GM18520 (cell line): ENCODE results near the gene RGL1.

ENCODE experiments used
- ATAC-seq: cut with Tn5 transposase; IDR thresholded peaks from one replicate; pipeline ENCODE4 v1.9.1; 2021; ENCODE audit not compliant: unreplicated experiment

The RGL1 gene

DNA sequence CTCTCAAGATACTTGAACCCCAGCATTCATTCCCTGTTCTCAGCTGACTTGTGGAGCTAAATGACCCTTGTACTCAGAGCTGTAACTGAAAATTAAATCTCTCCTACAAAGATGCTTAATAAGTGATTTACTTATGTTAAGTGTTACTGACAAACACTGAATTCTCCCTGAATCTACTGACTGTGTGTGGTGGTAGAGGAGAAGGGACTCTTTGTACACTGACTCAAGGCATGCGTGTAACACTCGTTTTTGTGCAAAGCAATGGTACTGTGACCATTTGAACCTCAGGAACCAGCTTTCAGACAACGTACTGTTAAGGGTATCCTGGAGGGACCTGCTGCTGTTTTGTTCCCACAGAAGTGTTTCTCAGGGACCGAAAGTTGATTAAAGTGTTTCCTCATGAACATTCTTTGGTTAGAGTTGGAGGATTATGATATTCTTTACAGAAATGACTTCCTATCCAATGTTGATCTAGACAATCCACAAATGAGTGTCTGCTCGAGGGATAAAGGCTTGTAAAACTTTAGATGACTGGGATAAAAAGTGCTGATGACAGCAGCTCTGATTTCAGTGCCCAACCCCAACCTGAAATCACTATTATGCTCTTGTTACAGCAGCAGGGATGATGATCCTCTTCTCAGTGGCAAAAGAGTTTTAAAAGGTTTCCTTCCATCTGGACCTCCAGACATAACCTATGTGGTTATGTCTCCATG, 12.8 kb downstream of the RGL1 start:
- no peak for ATAC-seq

GRCh38 chr1:183819059-183819458, 14.1 kb downstream of the RGL1 start:
- ATAC-seq: no peak

- ATAC-seq: no peak
Observed at GRCh38 chr1:183821309-183821888, 16.5 kb downstream of the RGL1 start.

DNA sequence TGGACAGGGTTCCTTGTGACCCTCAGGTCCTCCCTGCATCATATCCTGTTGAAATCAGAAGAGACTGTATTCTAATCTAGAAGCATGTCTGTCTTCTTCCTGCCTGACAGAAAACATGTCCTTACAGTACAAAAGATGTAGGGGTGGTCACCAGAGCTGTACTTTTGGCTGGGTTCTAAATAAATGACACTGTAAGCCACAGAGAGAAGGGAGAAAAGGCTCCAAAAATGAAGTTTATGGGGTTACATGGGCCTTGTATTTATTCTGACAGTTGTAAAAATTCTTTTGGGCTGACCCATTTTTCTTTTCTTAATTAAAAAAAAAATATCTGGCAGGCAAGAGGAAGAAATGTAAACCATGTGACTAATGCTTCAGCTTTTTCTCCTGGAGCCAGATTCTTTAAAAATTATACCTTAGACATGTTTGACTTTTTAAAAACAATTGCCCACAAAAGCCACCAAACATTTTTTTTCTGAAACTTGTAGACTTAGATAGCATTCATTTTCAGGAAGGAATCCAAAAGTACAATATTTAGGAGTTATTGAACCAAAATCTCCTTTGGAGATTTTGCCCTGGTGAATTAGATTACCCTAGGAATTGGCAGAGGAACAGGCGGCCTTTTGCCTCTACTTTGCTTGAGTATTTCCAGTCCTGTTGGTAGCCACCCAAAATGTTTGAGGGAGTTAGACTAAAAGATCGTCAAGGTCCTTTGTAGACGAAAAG, 17.1 kb downstream of the RGL1 start:
- no peak for ATAC-seq

DNA sequence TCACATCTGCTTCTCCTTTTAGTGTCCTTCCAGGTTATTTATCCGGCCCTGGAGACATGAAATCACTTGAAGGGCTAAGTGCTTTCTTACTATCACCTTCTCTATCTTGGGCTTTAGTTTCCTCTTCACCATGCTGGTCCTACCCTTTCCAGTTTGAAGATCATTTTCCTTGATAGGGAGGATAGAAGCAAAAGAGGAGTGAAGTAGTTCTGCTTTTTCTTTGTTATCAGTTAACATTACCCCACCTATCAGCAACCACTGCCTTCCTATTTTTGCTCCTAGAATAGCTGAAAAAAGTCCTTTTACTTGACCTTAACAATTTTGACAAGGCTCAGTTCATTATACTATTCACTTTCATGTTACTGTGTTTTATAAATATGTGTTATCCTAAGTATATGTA, 19.4 kb downstream of the RGL1 start:
- no peak for ATAC-seq

DNA sequence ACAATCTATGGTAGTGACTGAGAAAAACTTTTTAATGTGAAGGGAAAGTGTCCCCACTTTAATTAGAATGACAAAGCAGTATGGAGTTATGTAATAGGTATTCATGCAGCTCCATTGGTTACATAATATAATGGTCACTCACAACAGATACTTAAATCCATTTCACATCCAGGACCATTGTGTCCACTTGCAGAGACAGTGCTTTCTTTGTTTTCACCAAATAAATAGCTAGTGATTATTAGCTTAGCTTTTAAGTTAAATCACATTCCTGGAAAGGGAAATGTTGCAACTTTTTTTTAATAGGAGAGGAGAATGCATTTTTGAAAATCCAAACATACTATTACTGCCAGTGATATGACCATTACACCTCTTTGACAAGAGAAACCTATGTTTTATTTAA, 22.9 kb downstream of the RGL1 start:
- ATAC-seq: no peak

GRCh38 chr1:183830389-183830788, 25.5 kb downstream of the RGL1 start:
- no peak for ATAC-seq

DNA sequence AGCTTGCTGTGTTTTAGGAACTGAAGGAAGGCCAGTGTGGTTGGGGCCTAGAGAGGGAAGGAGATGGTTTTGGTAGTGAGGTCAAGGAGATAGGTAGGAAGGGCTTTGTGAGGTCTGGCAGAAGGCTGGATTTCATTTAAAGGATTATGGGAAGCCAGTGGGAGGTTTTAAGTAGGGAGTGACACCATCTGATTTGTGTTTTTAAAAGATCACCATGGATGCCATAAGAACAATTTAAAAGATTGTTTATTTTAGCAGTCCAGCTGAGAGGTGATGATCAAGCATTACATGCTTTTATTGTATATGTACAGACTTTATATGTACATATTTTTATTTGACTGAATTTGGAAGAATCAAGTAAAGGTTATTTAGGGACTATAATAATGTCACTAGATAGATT, 26.4 kb downstream of the RGL1 start:
- ATAC-seq: no peak

DNA sequence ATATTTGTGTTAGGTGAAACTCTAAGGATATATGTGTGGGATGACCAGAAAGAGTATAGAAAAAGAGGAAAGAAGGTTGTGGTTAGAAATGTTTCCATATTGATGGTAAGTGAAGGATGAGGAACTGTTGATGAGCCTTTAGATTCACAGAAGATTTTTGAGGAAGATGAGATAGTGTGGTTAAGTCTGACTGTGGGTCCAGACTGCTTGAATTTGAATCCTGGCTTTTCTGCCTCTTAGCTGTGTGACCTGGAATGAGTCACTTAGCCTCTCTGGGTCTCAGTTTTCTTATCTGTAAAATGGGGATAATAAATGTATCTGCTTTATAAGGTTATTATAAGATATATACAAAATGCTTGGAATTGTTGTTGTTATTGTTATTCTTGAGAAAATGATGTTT, 27.5 kb downstream of the RGL1 start:
- no peak for ATAC-seq

DNA sequence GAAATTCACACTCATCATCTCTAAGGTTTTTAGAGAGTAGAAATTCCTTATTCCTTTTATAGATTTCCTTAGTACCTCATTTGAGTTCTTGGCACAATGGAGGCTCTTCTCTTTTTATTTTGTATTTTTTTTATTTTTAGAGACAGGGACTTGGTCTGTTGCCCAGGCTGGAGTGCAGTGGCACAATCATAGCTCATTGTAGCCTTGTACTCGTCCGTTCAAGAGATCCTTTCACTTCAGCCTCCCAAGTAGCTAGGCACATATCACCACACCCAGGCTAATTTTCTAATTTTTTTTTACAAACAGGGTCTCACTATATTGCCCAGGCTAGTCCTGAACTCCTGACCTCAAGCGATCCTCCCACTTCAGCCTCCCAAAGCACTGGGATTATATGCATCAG, 29.6 kb downstream of the RGL1 start:
- no peak for ATAC-seq

GRCh38 chr1:183836598-183836997, 31.7 kb downstream of the RGL1 start:
- ATAC-seq: no peak

DNA sequence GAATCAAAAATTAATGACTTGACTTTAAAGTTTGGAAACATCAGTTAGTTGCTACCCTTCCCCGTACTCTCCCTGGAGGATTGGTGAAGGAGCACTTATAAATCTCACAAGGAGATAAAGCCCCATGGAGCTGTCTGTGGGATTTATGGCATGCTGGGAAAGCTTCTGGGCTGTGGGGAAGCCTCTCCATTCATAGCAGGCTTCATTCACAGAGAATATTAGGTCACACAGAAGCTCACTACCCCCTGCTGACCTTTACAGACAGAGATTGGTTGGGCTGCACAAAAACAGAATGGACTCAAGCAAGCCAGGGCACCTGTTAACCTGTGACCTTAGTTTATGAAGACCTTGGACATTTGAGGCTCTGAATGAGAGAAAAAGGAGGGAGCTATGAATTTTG, 32.1 kb downstream of the RGL1 start:
- no peak for ATAC-seq

DNA sequence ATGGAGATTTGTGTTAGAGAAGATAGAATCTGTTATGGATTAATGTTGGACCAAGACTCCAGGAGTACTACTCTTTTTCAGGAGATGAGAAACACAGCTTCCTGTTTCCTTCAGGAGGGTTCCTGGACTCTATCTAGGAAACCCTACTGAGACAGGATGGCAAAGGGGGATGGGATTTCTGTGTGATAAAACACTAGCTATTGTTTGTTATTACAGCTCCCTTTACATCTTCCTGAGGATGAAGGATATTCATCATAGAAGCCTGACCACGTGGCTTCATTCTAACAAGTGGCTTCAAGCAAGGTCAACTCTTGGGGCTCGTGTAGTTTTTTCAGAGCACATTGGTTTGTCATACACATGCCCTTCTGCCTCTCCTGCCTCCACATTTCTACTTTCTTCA, 33.3 kb downstream of the RGL1 start:
- ATAC-seq: no peak

DNA sequence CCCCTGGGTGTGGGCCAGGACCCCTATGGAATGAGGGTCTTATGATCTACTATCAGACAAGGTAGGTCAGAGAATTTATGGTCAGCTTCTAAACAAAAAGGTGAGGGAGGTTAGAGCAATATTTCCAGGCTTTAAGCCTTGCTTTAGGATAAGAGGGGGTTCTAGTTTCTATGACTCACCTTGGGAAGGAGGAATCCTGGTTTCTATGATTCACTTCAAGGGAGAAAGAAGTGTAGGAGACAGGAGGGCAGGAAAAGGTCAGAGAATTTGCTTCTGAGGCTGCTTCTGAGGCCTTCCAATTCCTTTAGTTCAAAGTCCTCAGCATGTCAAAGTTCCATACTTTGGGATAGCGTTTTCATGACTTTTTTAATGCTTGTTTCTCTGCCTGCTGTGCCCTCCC, 35.2 kb downstream of the RGL1 start:
- no peak for ATAC-seq

GRCh38 chr1:183841550-183841949, 36.6 kb downstream of the RGL1 start:
- peak; percentile 69 for ATAC-seq

GRCh38 chr1:183841950-183842794, 37.3 kb downstream of the RGL1 start:
- ATAC-seq: peak; percentile 56

DNA sequence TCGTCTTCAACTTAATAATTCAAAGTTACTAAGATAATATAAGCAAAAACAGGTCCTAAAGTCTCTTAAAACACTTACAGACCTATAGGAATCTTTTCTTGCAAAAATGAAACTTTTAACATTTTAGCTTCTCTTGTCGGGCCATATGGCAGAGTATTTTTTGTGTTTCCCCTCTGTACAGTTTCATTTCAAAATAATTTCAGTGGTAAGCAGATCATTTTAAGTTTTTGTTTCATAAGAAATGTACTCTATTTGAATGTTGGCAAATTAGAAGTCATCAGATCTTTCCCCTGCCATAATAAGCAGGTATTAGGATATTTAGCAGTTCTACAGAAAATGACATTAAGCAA, 37.9 kb downstream of the RGL1 start:
- peak; percentile 17 for ATAC-seq

GRCh38 chr1:183844806-183845205, 39.9 kb downstream of the RGL1 start:
- ATAC-seq: no peak

- ATAC-seq: no peak
Observed at GRCh38 chr1:183845681-183846080, 40.8 kb downstream of the RGL1 start.

DNA sequence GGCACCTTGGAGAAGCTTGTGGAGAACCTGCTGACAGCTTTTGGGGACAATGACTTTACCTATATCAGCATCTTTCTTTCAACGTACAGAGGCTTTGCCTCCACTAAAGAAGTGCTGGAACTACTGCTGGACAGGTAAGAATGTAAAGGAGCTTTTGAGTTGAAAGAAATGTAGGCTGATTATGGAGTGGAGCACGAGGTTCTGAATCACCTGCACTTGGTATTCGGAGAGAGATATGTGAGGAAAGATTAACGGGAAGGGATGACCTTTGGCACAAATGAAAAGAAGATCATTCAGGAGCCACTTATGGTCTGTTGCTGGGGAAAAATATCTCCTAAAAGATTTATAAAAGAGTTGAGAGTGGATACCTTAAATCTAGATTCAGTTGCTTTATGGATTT, 42.7 kb downstream of the RGL1 start:
- no peak for ATAC-seq

- no peak for ATAC-seq
Observed at GRCh38 chr1:183850852-183851251, 45.9 kb downstream of the RGL1 start.

DNA sequence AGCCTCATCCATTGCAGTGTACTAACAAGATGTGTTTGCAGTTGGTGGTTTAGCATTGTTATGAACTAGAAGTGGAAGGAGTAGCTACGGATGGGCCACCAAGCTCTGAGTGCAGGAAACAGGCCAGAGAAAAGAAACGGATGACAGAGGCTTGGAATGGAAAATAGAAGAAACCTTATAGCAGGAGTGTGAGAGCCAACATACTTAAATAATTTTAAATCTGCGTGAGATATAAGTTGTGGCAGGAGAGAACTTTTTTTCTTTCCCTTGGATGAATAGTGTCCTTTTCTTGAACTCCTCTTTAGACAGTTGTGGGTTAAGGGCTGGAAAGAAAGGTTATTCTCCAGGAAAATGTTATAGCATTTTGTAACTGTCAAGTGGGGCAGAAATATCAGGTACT, 54.2 kb downstream of the RGL1 start:
- ATAC-seq: no peak
